HG03159 (cell line): ENCODE results near the gene RAD54L2.
"Not testable (repeated sequence)": the region's sequence is repeated elsewhere in the genome, so short reads cannot be mapped to it uniquely, and the experiment has no call there.

Experiments used
- ATAC-seq: cut with Tn5 transposase; IDR thresholded peaks from one replicate; pipeline ENCODE4 v1.9.1; 2021; ENCODE audit warnings: mild to moderate bottlenecking, moderate library complexity; ENCODE audit not compliant: unreplicated experiment

The RAD54L2 gene

GRCh38 chr3:51538459-51539290, at the start of gene RAD54L2:
Gene RAD54L2 (plus strand): TSS chr3:51538719. CDS start chr3:51590421, 51,702 bp downstream.
- peak; percentile 78 for ATAC-seq

- ATAC-seq: peak; percentile 55
Measured at GRCh38 chr3:51498876-51499738, 39.4 kb upstream of the RAD54L2 start.

GRCh38 chr3:51500632-51501131, 37.8 kb upstream of the RAD54L2 start:
- ATAC-seq: no peak

- ATAC-seq: no peak
Measured at GRCh38 chr3:51501833-51502561, 36.5 kb upstream of the RAD54L2 start.

- ATAC-seq: no peak
Measured at GRCh38 chr3:51502562-51502910, 36.0 kb upstream of the RAD54L2 start.

GRCh38 chr3:51503007-51503406, 35.5 kb upstream of the RAD54L2 start:
- ATAC-seq: no peak

- ATAC-seq: no peak
Measured at GRCh38 chr3:51508255-51508654, 30.3 kb upstream of the RAD54L2 start.

- no peak for ATAC-seq
Measured at GRCh38 chr3:51510996-51511395, 27.5 kb upstream of the RAD54L2 start.

- ATAC-seq: no peak
Measured at GRCh38 chr3:51514210-51514609, 24.3 kb upstream of the RAD54L2 start.

- ATAC-seq: no peak
Measured at GRCh38 chr3:51519848-51520247, 18.7 kb upstream of the RAD54L2 start.

- not testable (repeated sequence) for ATAC-seq
Measured at GRCh38 chr3:51520906-51521730, 17.4 kb upstream of the RAD54L2 start.

GRCh38 chr3:51522273-51522962, 16.1 kb upstream of the RAD54L2 start:
- no peak for ATAC-seq

GRCh38 chr3:51524874-51525273, 13.6 kb upstream of the RAD54L2 start:
- not testable (repeated sequence) for ATAC-seq

GRCh38 chr3:51530485-51530884, 8.0 kb upstream of the RAD54L2 start:
- no peak for ATAC-seq

GRCh38 chr3:51535146-51536019, 3.1 kb upstream of the RAD54L2 start:
- no peak for ATAC-seq

- not testable (repeated sequence) for ATAC-seq
Measured at GRCh38 chr3:51537631-51538030, 888 bp upstream of the RAD54L2 start.

GRCh38 chr3:51538115-51538458, 432 bp upstream of the RAD54L2 start:
- peak; percentile 7 for ATAC-seq

GRCh38 chr3:51539291-51539941, 897 bp downstream of the RAD54L2 start:
- ATAC-seq: peak; percentile 10
